ENCODE data around the gene DMD. TPM values are rescaled to one million over a fixed set of nuclear protein-coding genes. Genes with fewer than 3 reads are reported as not detected.

The DMD gene
- total and polyA plus RNA-seq, 2 of the 13 experiments (the other 11 are each of a cell fraction or from before 2014, with no cell fraction given), result 17.6 to 25.9 TPM

- no peak for TF ChIP-seq ZNF574 (CRISPR knock-in tag; IDR thresholded peaks at IDR 0.05)
- no peak for TF ChIP-seq BRF2 (CRISPR knock-in tag; IDR thresholded peaks at IDR 0.05)
These were observed 432.4 kb downstream of the DMD start (continued) for GRCh38 chrX:32778965-32779364.

GRCh38 chrX:32774966-32775365 lies 436.4 kb downstream of the DMD start:
- no peaks in the 10 kb centered on the region for H4K20me1 ChIP-seq (ENCODE audit: insufficient read depth, low read length)
- no peak overlapping the region for H3K4me3 ChIP-seq (replicated peaks in 1 of 3; ENCODE audit: insufficient read depth in 1 of 3, low read depth in 2 of 3, low read length in 3 of 3)
- POLR2A ChIA-PET, result no interaction called here
- no peaks in the 10 kb centered on the region for H3K27me3 ChIP-seq (ENCODE audit: control insufficient read depth in 1 of 2, insufficient read depth in 2 of 2, low read length in 2 of 2)
- no peak overlapping the region for H2AFZ ChIP-seq (ENCODE audit: low read length)
- FAIRE-seq (no peak), DNase-seq (ENCODE audit: low spot score) (no peak), ATAC-seq (no peak)
- H3K4me1 ChIP-seq (ENCODE audit: insufficient read depth, low read length), result no peaks in the 10 kb centered on the region
- no peak overlapping the region for H3K27ac ChIP-seq (ENCODE audit: extremely low read length, insufficient read depth, low read length)
- WGBS (ENCODE audit: low lambda C conversion rate), result 0% methylated on average over 1 of the region's 3 CpGs
- no peak overlapping the region for H3K9ac ChIP-seq (ENCODE audit: insufficient read depth, low read depth, low read length)
- no peaks in the 10 kb centered on the region for H3K36me3 ChIP-seq (replicated peaks in 1 of 2; ENCODE audit: control insufficient read depth in 1 of 2, insufficient read depth in 2 of 2, low read length in 2 of 2)
- H3K79me2 ChIP-seq (ENCODE audit: insufficient read depth, low read length), result no peaks in the 10 kb centered on the region
- intact Hi-C loops (cut with micrococcal nuclease; ENCODE audit: unreplicated experiment) (no loop called here), in situ Hi-C loops (cut with HindIII; ENCODE audit: extremely low pct_ligation_motif_present, low pct_unique_long_range_greater_than_20kb) (no loop called here)
- no peak for TF ChIP-seq PTBP1 (IDR thresholded peaks at IDR 0.05; ENCODE audit: low read depth, low read length, poor library complexity, severe bottlenecking)
- TF ChIP-seq IKZF1 (IDR thresholded peaks at IDR 0.05), result no peak
- TF ChIP-seq HMGXB3 (CRISPR knock-in tag; IDR thresholded peaks at IDR 0.05; ENCODE audit: borderline replicate concordance), result no peak
- TF ChIP-seq ZNF878 (CRISPR knock-in tag; IDR thresholded peaks at IDR 0.05), result no peak
- no peak for TF ChIP-seq ZNF431 (CRISPR knock-in tag; IDR thresholded peaks at IDR 0.05; ENCODE audit: borderline replicate concordance, low read depth)
- no peak for TF ChIP-seq HNF4A (CRISPR knock-in tag; IDR thresholded peaks at IDR 0.05)
- no peak for TF ChIP-seq PRPF4 (IDR thresholded peaks at IDR 0.05; ENCODE audit: low read depth, low read length, poor library complexity, severe bottlenecking)
- no peak for TF ChIP-seq MAFK (conservative IDR thresholded peaks at IDR 0.05 in 1 of 2, IDR thresholded peaks at IDR 0.05 in 1 of 2; ENCODE audit: low read length in 2 of 2)
- TF ChIP-seq ATM (IDR thresholded peaks at IDR 0.05; ENCODE audit: borderline replicate concordance), result no peak
- TF ChIP-seq RXRB (CRISPR knock-in tag; IDR thresholded peaks at IDR 0.05; ENCODE audit: borderline replicate concordance), result no peak
- TF ChIP-seq ZNF260 (CRISPR knock-in tag; IDR thresholded peaks at IDR 0.05; ENCODE audit: borderline replicate concordance, low read depth), result no peak
- no peak for TF ChIP-seq HES4 (CRISPR knock-in tag; IDR thresholded peaks at IDR 0.05; ENCODE audit: borderline replicate concordance)
- no TSS peak for BruUV-seq (replicated peaks)
- no peaks in the 10 kb centered on the region for H3K9me3 ChIP-seq (ENCODE audit: low read length)
- no peak overlapping the region for H3K4me2 ChIP-seq (ENCODE audit: low read depth, low read length)
- CTCF ChIA-PET (ENCODE audit: low intra/inter-chr PET ratio, low total read pairs), result no interaction called here

Data from HepG2 (cell line).